Body of pancreas (tissue), 4 donors: ENCODE measurements around the gene DENND1A.

Experiments used
- POLR2A ChIP-seq, 3 donors: fragments of 450-650 bp; IDR thresholded peaks; one replicate each; pipeline ENCODE4 v1.6.1; 2016; ENCODE audit warnings: antibody characterized with exemption in 3 of 3, mild to moderate bottlenecking in 2 of 3
- TF ChIP-seq, protein P1 (sequence below), 7 experiments: fragments of 450-650 bp in 4 of 7; fragments of 200-600 bp in 3 of 7; sonication (generic) in 3 of 7; IDR thresholded peaks; one replicate each; pipeline ENCODE4 v1.5.1; 2016 to 2019; ENCODE audit warnings: antibody characterized with exemption in 7 of 7

DNA sequence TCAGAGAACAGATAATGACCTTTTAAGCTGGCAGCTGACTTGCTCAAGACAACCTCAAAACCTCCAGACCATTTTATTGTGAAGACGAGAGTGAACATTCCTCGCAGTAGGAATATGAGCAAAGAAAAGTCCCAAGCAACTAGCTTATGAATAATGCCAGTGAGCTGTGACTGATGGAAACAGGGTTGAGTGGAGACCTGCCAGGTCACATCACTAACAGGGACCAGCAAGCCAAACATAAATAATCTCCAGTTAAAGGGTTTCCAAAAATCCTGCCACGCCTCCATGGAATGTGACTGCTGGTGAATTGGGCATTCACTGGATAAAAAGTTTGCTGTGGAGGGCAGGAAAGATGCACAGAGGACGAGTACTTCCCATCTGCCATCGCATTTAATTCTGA is 388.5 kb downstream of the DENND1A start:
- no peak for TF ChIP-seq POLR2A (IDR thresholded peaks at IDR 0.05)
- TF ChIP-seq, protein P1, sequence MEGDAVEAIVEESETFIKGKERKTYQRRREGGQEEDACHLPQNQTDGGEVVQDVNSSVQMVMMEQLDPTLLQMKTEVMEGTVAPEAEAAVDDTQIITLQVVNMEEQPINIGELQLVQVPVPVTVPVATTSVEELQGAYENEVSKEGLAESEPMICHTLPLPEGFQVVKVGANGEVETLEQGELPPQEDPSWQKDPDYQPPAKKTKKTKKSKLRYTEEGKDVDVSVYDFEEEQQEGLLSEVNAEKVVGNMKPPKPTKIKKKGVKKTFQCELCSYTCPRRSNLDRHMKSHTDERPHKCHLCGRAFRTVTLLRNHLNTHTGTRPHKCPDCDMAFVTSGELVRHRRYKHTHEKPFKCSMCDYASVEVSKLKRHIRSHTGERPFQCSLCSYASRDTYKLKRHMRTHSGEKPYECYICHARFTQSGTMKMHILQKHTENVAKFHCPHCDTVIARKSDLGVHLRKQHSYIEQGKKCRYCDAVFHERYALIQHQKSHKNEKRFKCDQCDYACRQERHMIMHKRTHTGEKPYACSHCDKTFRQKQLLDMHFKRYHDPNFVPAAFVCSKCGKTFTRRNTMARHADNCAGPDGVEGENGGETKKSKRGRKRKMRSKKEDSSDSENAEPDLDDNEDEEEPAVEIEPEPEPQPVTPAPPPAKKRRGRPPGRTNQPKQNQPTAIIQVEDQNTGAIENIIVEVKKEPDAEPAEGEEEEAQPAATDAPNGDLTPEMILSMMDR (IDR thresholded peaks at IDR 0.05): no peak
